Panc1 (cell line): ENCODE data around the gene PSPC1.

Source experiments
- CTCF ChIP-seq: fragments of 450-650 bp; IDR thresholded peaks from 2 replicates; pipeline ENCODE4 v1.5.1; 2017; ENCODE audit warnings: mild to moderate bottlenecking
- POLR2AphosphoS5 ChIP-seq: IDR thresholded peaks from 2 replicates; pipeline ENCODE4 v1.6.1; 2012; ENCODE audit warnings: mild to moderate bottlenecking, low read depth, low read length, moderate library complexity
- REST ChIP-seq, 2 experiments: IDR thresholded peaks; 2 replicates each; pipeline ENCODE4 v1.6.1; 2011 to 2012; ENCODE audit warnings: low read depth in 2 of 2, control low read depth in 1 of 2, low read length in 1 of 2, mild to moderate bottlenecking in 1 of 2, moderate library complexity in 1 of 2; ENCODE audit not compliant: insufficient read depth in 1 of 2

GRCh38 chr13:19810996-19811881, 28.5 kb upstream of the PSPC1 start:
- TF ChIP-seq CTCF (no peak), POLR2AphosphoS5 (no peak), REST (IDR thresholded peaks at IDR 0.05; ENCODE audit: insufficient read depth in 1 of 2, low read depth in 2 of 2, low read length in 1 of 2) (no peak)
